Keratinocyte (primary cell): ENCODE results near the gene ADARB2.

ENCODE experiments used
- EZH2 ChIP-seq: IDR thresholded peaks from one replicate; pipeline ENCODE4 v1.6.1; 2012; ENCODE audit warnings: inconsistent platforms, mild to moderate bottlenecking, low read length, moderate library complexity
- TF ChIP-seq, protein P1 (sequence below), 3 experiments: IDR thresholded peaks in 1 of 3; conservative IDR thresholded peaks in 1 of 3; optimal IDR thresholded peaks in 1 of 3; 2 replicates in 2 of 3; 3 replicates in 1 of 3; pipeline versions ENCODE3 to v1.5.1; 2011; ENCODE audit warnings: low read length in 3 of 3, mild to moderate bottlenecking in 3 of 3, moderate library complexity in 2 of 3, control low read depth in 1 of 3, inconsistent platforms in 1 of 3; ENCODE audit not compliant: insufficient read depth in 2 of 3; ENCODE audit errors: extremely low read depth in 1 of 3

DNA sequence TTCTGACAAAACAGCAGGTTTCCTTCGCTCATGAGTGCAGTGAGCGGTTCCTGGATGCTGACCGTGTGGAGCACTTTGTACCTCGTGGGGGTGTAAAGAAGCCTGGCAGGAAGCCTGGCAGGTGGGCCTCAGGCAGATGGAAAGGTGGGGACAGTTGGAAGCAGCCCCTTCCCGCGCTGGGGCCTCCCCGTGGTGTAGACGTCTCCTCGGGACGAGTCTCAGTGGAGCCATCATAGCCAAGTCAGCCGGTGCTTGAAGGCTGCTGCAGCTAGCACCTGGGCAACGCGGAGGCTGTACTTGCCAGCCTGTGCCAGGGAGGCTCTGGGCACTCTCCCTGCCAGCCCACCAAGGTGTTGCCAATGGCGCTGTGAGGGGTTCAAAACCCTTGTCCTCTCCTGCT lies 526.7 kb downstream of the ADARB2 start:
- TF ChIP-seq, protein P1, sequence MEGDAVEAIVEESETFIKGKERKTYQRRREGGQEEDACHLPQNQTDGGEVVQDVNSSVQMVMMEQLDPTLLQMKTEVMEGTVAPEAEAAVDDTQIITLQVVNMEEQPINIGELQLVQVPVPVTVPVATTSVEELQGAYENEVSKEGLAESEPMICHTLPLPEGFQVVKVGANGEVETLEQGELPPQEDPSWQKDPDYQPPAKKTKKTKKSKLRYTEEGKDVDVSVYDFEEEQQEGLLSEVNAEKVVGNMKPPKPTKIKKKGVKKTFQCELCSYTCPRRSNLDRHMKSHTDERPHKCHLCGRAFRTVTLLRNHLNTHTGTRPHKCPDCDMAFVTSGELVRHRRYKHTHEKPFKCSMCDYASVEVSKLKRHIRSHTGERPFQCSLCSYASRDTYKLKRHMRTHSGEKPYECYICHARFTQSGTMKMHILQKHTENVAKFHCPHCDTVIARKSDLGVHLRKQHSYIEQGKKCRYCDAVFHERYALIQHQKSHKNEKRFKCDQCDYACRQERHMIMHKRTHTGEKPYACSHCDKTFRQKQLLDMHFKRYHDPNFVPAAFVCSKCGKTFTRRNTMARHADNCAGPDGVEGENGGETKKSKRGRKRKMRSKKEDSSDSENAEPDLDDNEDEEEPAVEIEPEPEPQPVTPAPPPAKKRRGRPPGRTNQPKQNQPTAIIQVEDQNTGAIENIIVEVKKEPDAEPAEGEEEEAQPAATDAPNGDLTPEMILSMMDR (optimal IDR thresholded peaks at IDR 0.05 in 1 of 3, IDR thresholded peaks at IDR 0.05 in 1 of 3, conservative IDR thresholded peaks at IDR 0.05 in 1 of 3; ENCODE audit: extremely low read depth in 1 of 3, insufficient read depth in 2 of 3, low read length in 3 of 3): no peak
- no peak for TF ChIP-seq EZH2
